ENCODE measurements around the gene PRAC1. TPM values are rescaled to one million over a fixed set of nuclear protein-coding genes. Genes with fewer than 3 reads are reported as not detected.

PRAC1 gene
- total RNA-seq, 2 experiments from 2014 or later, result not detected

DNA sequence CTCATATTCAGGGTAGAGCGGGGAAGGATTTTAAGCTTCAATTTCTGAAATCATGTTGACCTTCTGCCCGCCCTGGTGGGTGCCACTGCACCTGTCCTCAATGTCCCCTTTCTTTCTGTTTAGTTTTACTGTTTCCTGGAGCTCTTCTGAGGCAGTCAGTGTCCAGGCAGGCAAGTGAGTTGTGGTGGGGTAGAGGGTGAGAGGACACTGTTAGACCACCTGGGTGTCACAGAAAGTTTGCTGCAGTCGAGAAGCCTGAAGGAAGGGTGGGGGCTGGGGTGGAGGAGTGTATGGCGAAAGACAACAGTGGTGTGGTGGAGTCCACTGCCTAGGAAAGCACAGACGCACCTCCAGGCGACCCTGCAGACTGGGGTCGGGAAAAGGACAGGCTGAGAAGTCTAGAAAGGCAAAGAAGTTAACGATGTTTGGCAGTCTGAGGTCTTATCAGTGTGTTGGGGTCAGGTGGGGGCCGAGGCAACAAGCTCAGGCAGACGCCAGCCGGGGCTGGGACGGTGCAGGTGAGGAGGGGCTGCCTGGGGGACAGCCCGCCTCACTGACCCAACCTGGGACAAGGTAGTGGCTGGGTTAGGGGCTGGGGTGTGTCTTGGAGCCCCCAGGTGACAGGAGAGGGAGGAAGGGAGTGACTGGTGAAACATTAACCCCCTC, 29.5 kb upstream of the PRAC1 start:
- H3K79me2 ChIP-seq (ENCODE audit: insufficient read depth, low read depth, low read length), result no peaks in the 10 kb centered on the region
- no peaks in the 10 kb centered on the region for H3K9me2 ChIP-seq (ENCODE audit: insufficient read depth, low read length)
- no peaks in the 10 kb centered on the region for H3K9me3 ChIP-seq (ENCODE audit: low read length)
- TF ChIP-seq, protein P1, sequence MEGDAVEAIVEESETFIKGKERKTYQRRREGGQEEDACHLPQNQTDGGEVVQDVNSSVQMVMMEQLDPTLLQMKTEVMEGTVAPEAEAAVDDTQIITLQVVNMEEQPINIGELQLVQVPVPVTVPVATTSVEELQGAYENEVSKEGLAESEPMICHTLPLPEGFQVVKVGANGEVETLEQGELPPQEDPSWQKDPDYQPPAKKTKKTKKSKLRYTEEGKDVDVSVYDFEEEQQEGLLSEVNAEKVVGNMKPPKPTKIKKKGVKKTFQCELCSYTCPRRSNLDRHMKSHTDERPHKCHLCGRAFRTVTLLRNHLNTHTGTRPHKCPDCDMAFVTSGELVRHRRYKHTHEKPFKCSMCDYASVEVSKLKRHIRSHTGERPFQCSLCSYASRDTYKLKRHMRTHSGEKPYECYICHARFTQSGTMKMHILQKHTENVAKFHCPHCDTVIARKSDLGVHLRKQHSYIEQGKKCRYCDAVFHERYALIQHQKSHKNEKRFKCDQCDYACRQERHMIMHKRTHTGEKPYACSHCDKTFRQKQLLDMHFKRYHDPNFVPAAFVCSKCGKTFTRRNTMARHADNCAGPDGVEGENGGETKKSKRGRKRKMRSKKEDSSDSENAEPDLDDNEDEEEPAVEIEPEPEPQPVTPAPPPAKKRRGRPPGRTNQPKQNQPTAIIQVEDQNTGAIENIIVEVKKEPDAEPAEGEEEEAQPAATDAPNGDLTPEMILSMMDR (conservative IDR thresholded peaks at IDR 0.05; ENCODE audit: low read length), result no peak
- no peak for TF ChIP-seq EZH2phosphoT487 (IDR thresholded peaks at IDR 0.05; ENCODE audit: borderline replicate concordance, low read depth, low read length)
- no peak overlapping the region for H2AFZ ChIP-seq (ENCODE audit: low read length)
- H3K4me3 ChIP-seq (ENCODE audit: low read depth, low read length, poor library complexity, severe bottlenecking), result no peak overlapping the region
- no TSS peak for BruUV-seq (replicated peaks)
- intact Hi-C loops (cut with micrococcal nuclease; ENCODE audit: unreplicated experiment), result no loop called here
- H3K4me2 ChIP-seq (ENCODE audit: low read length), result no peak overlapping the region
- CTCF ChIA-PET (ENCODE audit: unreplicated experiment), result no interaction called here
- no peak for DNase-seq (ENCODE audit: low spot score)
- POLR2A ChIA-PET, result no interaction called here
- no peaks in the 10 kb centered on the region for H4K20me1 ChIP-seq (ENCODE audit: insufficient read depth, low read length)
- no peak overlapping the region for H3K27ac ChIP-seq (ENCODE audit: low read depth, low read length, poor library complexity, severe bottlenecking)
- H3K36me3 ChIP-seq (ENCODE audit: insufficient read depth, low read length), result no peaks in the 10 kb centered on the region
- H3K4me1 ChIP-seq (ENCODE audit: insufficient read depth, low read length, poor library complexity, severe bottlenecking), result no peaks in the 10 kb centered on the region

DNA sequence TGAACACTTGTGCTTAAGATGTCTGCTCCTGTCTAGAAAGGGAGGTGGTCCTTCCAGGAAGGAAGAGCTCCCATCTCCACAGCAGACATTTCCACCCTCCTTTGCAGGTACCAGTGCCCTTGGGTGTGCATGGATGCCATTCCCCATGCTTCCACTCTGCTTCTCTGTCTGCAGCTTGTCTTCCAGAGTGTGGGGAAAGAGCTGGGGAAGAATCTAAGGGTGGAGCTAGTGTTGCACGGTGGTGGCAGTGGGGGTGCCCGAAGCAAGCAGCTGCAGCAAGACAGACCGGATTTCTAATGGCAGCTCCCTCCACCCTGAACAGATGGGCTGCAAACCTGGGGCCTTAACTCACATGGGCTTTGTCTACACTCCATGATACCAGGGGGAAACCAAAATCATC, 28.9 kb upstream of the PRAC1 start:
- no peaks in the 10 kb centered on the region for H3K9me3 ChIP-seq (ENCODE audit: low read length)
- no TSS peak for BruUV-seq (replicated peaks)
- TF ChIP-seq EZH2phosphoT487 (IDR thresholded peaks at IDR 0.05; ENCODE audit: borderline replicate concordance, low read depth, low read length), result no peak
- TF ChIP-seq, protein P1 (conservative IDR thresholded peaks at IDR 0.05; ENCODE audit: low read length), result no peak
- no peaks in the 10 kb centered on the region for H3K4me1 ChIP-seq (ENCODE audit: insufficient read depth, low read length, poor library complexity, severe bottlenecking)
- no peak overlapping the region for H3K4me2 ChIP-seq (ENCODE audit: low read length)
- no peak for DNase-seq (ENCODE audit: low spot score)
- no peak overlapping the region for H2AFZ ChIP-seq (ENCODE audit: low read length)
- intact Hi-C loops (cut with micrococcal nuclease; ENCODE audit: unreplicated experiment), result no loop called here
- CTCF ChIA-PET (ENCODE audit: unreplicated experiment), result no interaction called here
- POLR2A ChIA-PET, result no interaction called here
- H3K36me3 ChIP-seq (ENCODE audit: insufficient read depth, low read length), result no peaks in the 10 kb centered on the region
- H3K4me3 ChIP-seq (ENCODE audit: low read depth, low read length, poor library complexity, severe bottlenecking), result no peak overlapping the region
- no peaks in the 10 kb centered on the region for H3K9me2 ChIP-seq (ENCODE audit: insufficient read depth, low read length)
- H3K27ac ChIP-seq (ENCODE audit: low read depth, low read length, poor library complexity, severe bottlenecking), result no peak overlapping the region
- no peaks in the 10 kb centered on the region for H4K20me1 ChIP-seq (ENCODE audit: insufficient read depth, low read length)
- H3K79me2 ChIP-seq (ENCODE audit: insufficient read depth, low read depth, low read length), result no peaks in the 10 kb centered on the region

All from OCI-LY7 (cell line).